Activated T-helper 1 cell treated with anti-CD3 and anti-CD28 coated beads, Interleukin-2, amount 50 U/mL, for 16 hours (primary cell): ENCODE data around the gene IVD.

Experiments used
- DNase-seq, 2 donors: peaks; one replicate each; pipeline ENCODE4 v3.0.0-alpha.2; 2020; ENCODE audit warnings: low read depth in 1 of 2, low spot score in 1 of 2

IVD gene

GRCh38 chr15:40405501-40406381 is at the start of gene IVD:
IVD (plus strand) TSS chr15:40405795; CDS start chr15:40405828, 33 bp downstream.
- DNase-seq = peak; percentile 68 to 84

GRCh38 chr15:40355976-40356585 is 49.5 kb upstream of the IVD start:
- no peak for DNase-seq

GRCh38 chr15:40357246-40357645 is 48.3 kb upstream of the IVD start:
- no peak for DNase-seq

GRCh38 chr15:40357723-40358470 is 47.7 kb upstream of the IVD start, which contains the start of gene DISP2:
DISP2 (plus strand) TSS chr15:40358219; CDS start chr15:40358322, 103 bp downstream.
- peak; percentile 78 to 83 for DNase-seq

- no peak for DNase-seq
Measured at GRCh38 chr15:40358471-40359353, 46.9 kb upstream of the IVD start.

- DNase-seq = no peak
Measured at GRCh38 chr15:40360015-40360414, 45.6 kb upstream of the IVD start.

- no peak for DNase-seq
Measured at GRCh38 chr15:40361640-40362039, 44.0 kb upstream of the IVD start.

- no peak for DNase-seq
Measured at GRCh38 chr15:40363611-40364010, 42.0 kb upstream of the IVD start.

GRCh38 chr15:40364251-40364650 is 41.3 kb upstream of the IVD start:
- no peak for DNase-seq

- DNase-seq = no peak
Measured at GRCh38 chr15:40365016-40365415, 40.6 kb upstream of the IVD start.

GRCh38 chr15:40365624-40366456 is 39.8 kb upstream of the IVD start:
- DNase-seq = no peak

GRCh38 chr15:40366457-40367370 is 38.9 kb upstream of the IVD start:
- no peak for DNase-seq

GRCh38 chr15:40367371-40367685 is 38.3 kb upstream of the IVD start:
- DNase-seq = no peak

- peak; percentile 68 to 79 for DNase-seq
Measured at GRCh38 chr15:40367686-40368611, 37.6 kb upstream of the IVD start.

GRCh38 chr15:40368719-40369473 is 36.7 kb upstream of the IVD start:
- DNase-seq = no peak

GRCh38 chr15:40369474-40369869 is 36.1 kb upstream of the IVD start:
- no peak for DNase-seq

GRCh38 chr15:40369971-40370370 is 35.6 kb upstream of the IVD start:
- DNase-seq = no peak
